GM12878 (cell line): ENCODE results near the gene TRANK1. TPM values are rescaled to one million over a fixed set of nuclear protein-coding genes. Genes with fewer than 3 reads are reported as not detected.

Source experiments
- ATAC-seq: fragments of 200-7000 bp; cut with Tn5 transposase; 3 replicates; pipeline ENCODE4 v1.9.1; 2020; ENCODE audit warnings: mild to moderate bottlenecking, moderate library complexity
- BruUV-seq: library from RNA; stranded (reverse); fragments of 400-500 nt; replicated peaks from 2 replicates; lab custom pipeline; 2021; lab: Mats Ljungman, UMichigan
- CTCF ChIA-PET: fragments of 300-600 bp; sonication (Branson Sonifier 250); formaldehyde crosslinking; extraction: SDS; loops from one replicate; lab custom pipeline; 2021; ENCODE audit warnings: inconsistent platforms; lab: Yijun Ruan, JAX
- POLR2A ChIA-PET: fragments of 350-600 bp; formaldehyde crosslinking; extraction: SDS; loops from one replicate; lab custom pipeline; 2021; ENCODE audit warnings: inconsistent platforms; lab: Charles Lee
- RAD21 ChIA-PET: fragments of 300-600 bp; sonication (Branson Sonifier 250); formaldehyde crosslinking; loops from one replicate; lab custom pipeline; 2023; ENCODE audit warnings: antibody characterized with exemption; ENCODE audit not compliant: unreplicated experiment; lab: Charles Lee
- SMC1A ChIA-PET: fragments of 300-600 bp; sonication (Branson Sonifier 250); formaldehyde crosslinking; loops from one replicate; lab custom pipeline; 2023; ENCODE audit not compliant: unreplicated experiment, uncharacterized antibody; lab: Charles Lee
- DNase-seq: peaks from one replicate; pipeline ENCODE4 v3.0.0-alpha.2; 2011; ENCODE audit warnings: low read depth, low spot score
- FAIRE-seq: peaks from 3 replicates; lab custom pipeline; 2011; peaks lifted over from hg19 to GRCh38; lab: Jason Lieb, UNC
- H2AFZ ChIP-seq: 2 replicates; pipeline ENCODE4 v1.6.0; 2011; ENCODE audit warnings: low read depth, low read length, control low read depth; ENCODE audit not compliant: control insufficient read depth
- H3K27ac ChIP-seq: 2 replicates; pipeline ENCODE4 v1.5.1; 2011; ENCODE audit warnings: control low read depth; ENCODE audit not compliant: control insufficient read depth, insufficient read depth
- H3K27me3 ChIP-seq, 2 experiments: replicated peaks in 1 of 2; 2 replicates each; pipeline versions ENCODE4 v1.6.0 to v1.6.1; 2011; ENCODE audit warnings: low read length in 1 of 2; ENCODE audit not compliant: control insufficient read depth in 2 of 2, insufficient read depth in 2 of 2
- H3K36me3 ChIP-seq, 2 experiments: 2 replicates each; pipeline ENCODE4 v1.5.1; 2011; ENCODE audit warnings: low read length in 1 of 2; ENCODE audit not compliant: control insufficient read depth in 2 of 2, insufficient read depth in 2 of 2
- H3K4me1 ChIP-seq: 2 replicates; pipeline ENCODE4 v1.6.1; 2011; ENCODE audit warnings: mild to moderate bottlenecking, low read length, moderate library complexity, mixed read lengths; ENCODE audit not compliant: control insufficient read depth, insufficient read depth
- H3K4me2 ChIP-seq: 2 replicates; pipeline ENCODE4 v1.6.0; 2011; ENCODE audit warnings: control low read depth; ENCODE audit not compliant: control insufficient read depth, insufficient read depth
- H3K4me3 ChIP-seq: fragments of 200-600 bp; sonication (generic); 2 replicates; pipeline ENCODE4 v1.5.1; 2016
- H3K79me2 ChIP-seq: 2 replicates; pipeline ENCODE4 v1.6.0; 2011; ENCODE audit warnings: low read length; ENCODE audit not compliant: control insufficient read depth, insufficient read depth
- H3K9ac ChIP-seq: 2 replicates; pipeline ENCODE4 v1.8.0; 2011; ENCODE audit warnings: low read length, control low read depth, mixed read lengths; ENCODE audit not compliant: control insufficient read depth, insufficient read depth
- H3K9me3 ChIP-seq: replicated peaks from 3 replicates; pipeline ENCODE4 v1.5.1; 2011; ENCODE audit warnings: mild to moderate bottlenecking, low read length; ENCODE audit not compliant: control insufficient read depth, insufficient read depth
- H4K20me1 ChIP-seq: 2 replicates; pipeline ENCODE4 v1.6.0; 2011; ENCODE audit not compliant: control insufficient read depth, insufficient read depth
- ESRRA ChIP-seq: IDR thresholded peaks from 2 replicates; pipeline ENCODE4 v1.6.1; 2012; ENCODE audit warnings: mild to moderate bottlenecking, low read length, improper control_type of control experiment
- IKZF1 ChIP-seq: fragments of 450-650 bp; conservative IDR thresholded peaks from 2 replicates; pipeline ENCODE4 v1.6.1; 2017; ENCODE audit warnings: antibody characterized with exemption, mild to moderate bottlenecking
- TARDBP ChIP-seq: IDR thresholded peaks from 2 replicates; pipeline ENCODE4 v1.6.1; 2016; ENCODE audit warnings: borderline replicate concordance
- WGBS: methylation state at CpG from one replicate; pipeline ENCODE4 v1.1.6; 2016; ENCODE audit warnings: low lambda C conversion rate; ENCODE audit not compliant: insufficient replicate concordance, insufficient coverage; ENCODE audit errors: missing lambda C conversion rate; 5-methylcytosine and 5-hydroxymethylcytosine counted together
- in situ Hi-C: fragments of 300-500 bp; cut with MboI; formaldehyde crosslinking; loops from 9 replicates; pipeline ENCODE4 v1.14.3; 2018; ENCODE audit warnings: mixed read lengths
- intact Hi-C: fragments of 100-400 bp; cut with micrococcal nuclease; formaldehyde crosslinking; loops from one replicate; pipeline ENCODE4 v1.14.2; 2022; ENCODE audit not compliant: unreplicated experiment
- polyA plus RNA-seq, 11 experiments: library from polyadenylated mRNA; depleted of rRNA in 4 of 11; unstranded in 6 of 11; stranded (reverse) in 5 of 11; fragments of >200 nt; fragmentation: Nextera tagmentation in 4 of 11; fragmentation: Illumina TruSeq in 1 of 11; extraction: Ambion mirVana in 4 of 11; extraction: Trizol in 1 of 11; gene quantifications; 1 replicate in 1 of 11; 2 replicates in 10 of 11; pipeline versions ENCODE4 v1.2.1 to v1.2.3, GENCODE V29; 2011 to 2016; ENCODE audit warnings: inconsistent platforms in 2 of 11, missing spikeins in 2 of 11, low read depth in 1 of 11
- total RNA-seq, 4 experiments: library from RNA; depleted of rRNA in 3 of 4; stranded (reverse); fragments of >200 nt in 3 of 4; fragmentation: Illumina TruSeq in 1 of 4; extraction: Trizol in 1 of 4; gene quantifications; 2 replicates each; pipeline versions ENCODE4 v1.2.1 to v1.2.3, GENCODE V29; 2013 to 2021
- TF ChIP-seq, protein P1 (sequence below): fragments of 450-650 bp; IDR thresholded peaks from 2 replicates; pipeline ENCODE4 v1.6.1; 2018; ENCODE audit warnings: mild to moderate bottlenecking, low read depth, moderate library complexity; ENCODE audit not compliant: partially characterized antibody
- TF ChIP-seq, protein P2 (sequence below): IDR thresholded peaks from 2 replicates; pipeline ENCODE4 v1.6.1; 2011; ENCODE audit warnings: low read depth, low read length, improper control_type of control experiment, borderline replicate concordance
- TF ChIP-seq, protein P3 (sequence below): fragments of 450-650 bp; IDR thresholded peaks from 2 replicates; pipeline ENCODE4 v1.6.1; 2014; ENCODE audit warnings: mild to moderate bottlenecking

TRANK1 gene
- total and polyA plus RNA-seq, 10 of the 15 experiments (the other 5 are each of a cell fraction or from before 2014, with no cell fraction given), result 0.46 to 8.8 (median 1.1) TPM

DNA sequence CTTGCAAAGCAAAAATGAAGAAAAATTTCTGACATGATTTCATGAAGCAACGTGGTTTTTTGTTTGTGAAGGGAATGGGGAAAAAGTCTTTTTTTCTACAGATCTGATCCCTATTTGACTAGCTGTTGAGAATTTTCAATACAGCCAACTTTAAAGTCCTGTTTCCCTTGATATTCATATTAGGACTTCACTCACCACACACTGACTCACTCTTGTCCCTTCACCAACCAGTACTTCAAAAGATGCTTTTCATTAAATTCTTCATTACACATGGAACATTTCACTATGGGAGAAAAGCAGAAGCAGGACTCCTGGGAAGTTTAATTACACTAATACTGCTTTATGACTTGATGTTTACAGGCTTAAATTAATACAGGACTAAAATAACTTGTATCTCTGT lies 16.6 kb downstream of the TRANK1 start:
- Histone ChIP-seq H3K36me3 (no peaks in the 10 kb centered on the region), H3K27ac (no peak overlapping the region), H3K27me3 (peaks cover 0 to 1% of the 10 kb centered on the region in 2 experiments; a peak in 1 of 4 replicates), H3K79me2 (no peaks in the 10 kb centered on the region), H2AFZ (no peak overlapping the region), H3K9ac (no peak overlapping the region), H4K20me1 (no peaks in the 10 kb centered on the region), H3K9me3 (no peaks in the 10 kb centered on the region; the same call in 2 of the 3 replicates), H3K4me1 (no peaks in the 10 kb centered on the region), H3K4me2 (no peak overlapping the region), H3K4me3 (no peak overlapping the region)
- DNase-seq, result no peak
- in situ Hi-C loops (no loop called here), intact Hi-C loops (no loop called here)
- FAIRE-seq, result no peak
- RAD21 ChIA-PET, result no interaction called here
- SMC1A ChIA-PET, result interaction anchor here (1.4 kb wide), 1 partner anchor 52 kb away, joined by 4 read pairs; no protein-coding TSS in a partner anchor
- TF ChIP-seq, protein P1, sequence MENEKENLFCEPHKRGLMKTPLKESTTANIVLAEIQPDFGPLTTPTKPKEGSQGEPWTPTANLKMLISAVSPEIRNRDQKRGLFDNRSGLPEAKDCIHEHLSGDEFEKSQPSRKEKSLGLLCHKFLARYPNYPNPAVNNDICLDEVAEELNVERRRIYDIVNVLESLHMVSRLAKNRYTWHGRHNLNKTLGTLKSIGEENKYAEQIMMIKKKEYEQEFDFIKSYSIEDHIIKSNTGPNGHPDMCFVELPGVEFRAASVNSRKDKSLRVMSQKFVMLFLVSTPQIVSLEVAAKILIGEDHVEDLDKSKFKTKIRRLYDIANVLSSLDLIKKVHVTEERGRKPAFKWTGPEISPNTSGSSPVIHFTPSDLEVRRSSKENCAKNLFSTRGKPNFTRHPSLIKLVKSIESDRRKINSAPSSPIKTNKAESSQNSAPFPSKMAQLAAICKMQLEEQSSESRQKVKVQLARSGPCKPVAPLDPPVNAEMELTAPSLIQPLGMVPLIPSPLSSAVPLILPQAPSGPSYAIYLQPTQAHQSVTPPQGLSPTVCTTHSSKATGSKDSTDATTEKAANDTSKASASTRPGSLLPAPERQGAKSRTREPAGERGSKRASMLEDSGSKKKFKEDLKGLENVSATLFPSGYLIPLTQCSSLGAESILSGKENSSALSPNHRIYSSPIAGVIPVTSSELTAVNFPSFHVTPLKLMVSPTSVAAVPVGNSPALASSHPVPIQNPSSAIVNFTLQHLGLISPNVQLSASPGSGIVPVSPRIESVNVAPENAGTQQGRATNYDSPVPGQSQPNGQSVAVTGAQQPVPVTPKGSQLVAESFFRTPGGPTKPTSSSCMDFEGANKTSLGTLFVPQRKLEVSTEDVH, result no peak
- TF ChIP-seq, protein P2, sequence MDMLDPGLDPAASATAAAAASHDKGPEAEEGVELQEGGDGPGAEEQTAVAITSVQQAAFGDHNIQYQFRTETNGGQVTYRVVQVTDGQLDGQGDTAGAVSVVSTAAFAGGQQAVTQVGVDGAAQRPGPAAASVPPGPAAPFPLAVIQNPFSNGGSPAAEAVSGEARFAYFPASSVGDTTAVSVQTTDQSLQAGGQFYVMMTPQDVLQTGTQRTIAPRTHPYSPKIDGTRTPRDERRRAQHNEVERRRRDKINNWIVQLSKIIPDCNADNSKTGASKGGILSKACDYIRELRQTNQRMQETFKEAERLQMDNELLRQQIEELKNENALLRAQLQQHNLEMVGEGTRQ, result no peak
- no peak for TF ChIP-seq ESRRA
- TF ChIP-seq, protein P3, sequence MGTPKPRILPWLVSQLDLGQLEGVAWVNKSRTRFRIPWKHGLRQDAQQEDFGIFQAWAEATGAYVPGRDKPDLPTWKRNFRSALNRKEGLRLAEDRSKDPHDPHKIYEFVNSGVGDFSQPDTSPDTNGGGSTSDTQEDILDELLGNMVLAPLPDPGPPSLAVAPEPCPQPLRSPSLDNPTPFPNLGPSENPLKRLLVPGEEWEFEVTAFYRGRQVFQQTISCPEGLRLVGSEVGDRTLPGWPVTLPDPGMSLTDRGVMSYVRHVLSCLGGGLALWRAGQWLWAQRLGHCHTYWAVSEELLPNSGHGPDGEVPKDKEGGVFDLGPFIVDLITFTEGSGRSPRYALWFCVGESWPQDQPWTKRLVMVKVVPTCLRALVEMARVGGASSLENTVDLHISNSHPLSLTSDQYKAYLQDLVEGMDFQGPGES, result no peak
- TF ChIP-seq IKZF1, result no peak
- TF ChIP-seq TARDBP, result no peak
- ATAC-seq, result no peak
- CTCF ChIA-PET, result interaction anchor here (1.1 to 1.6 kb wide), 2 partner anchors 31 to 61 kb away, joined by 3 to 4 read pairs; no protein-coding TSS in a partner anchor
- 9% methylated on average over 1 of the region's 1 CpG for WGBS
- BruUV-seq, result no TSS peak
- POLR2A ChIA-PET, result no interaction called here
